T-cell (primary cell): ENCODE data around the gene ADGRB3. TPM values are rescaled to one million over a fixed set of nuclear protein-coding genes. Genes with fewer than 3 reads are reported as not detected.
A peak's percentile ranks its signal among the peaks of the same experiment; 100 is the strongest.

ENCODE experiments used
- ATAC-seq, 4 experiments: fragments of 200-7000 bp in 3 of 4; fragments of 150-1000 bp in 1 of 4; cut with Tn5 transposase; replicated peaks in 1 of 4; 1 replicate in 3 of 4; 2 replicates in 1 of 4; pipeline ENCODE4 v1.10.0; 2021; ENCODE audit warnings: moderate library complexity in 3 of 4, mild to moderate bottlenecking in 2 of 4, moderate number of reproducible peaks in 1 of 4
- CTCF ChIA-PET, 2 donors: fragments of 300-600 bp; sonication (Branson Sonifier 250); formaldehyde crosslinking; loops; one replicate each; lab custom pipeline; 2022; ENCODE audit warnings: antibody characterized with exemption in 2 of 2; lab: Charles Lee
- POLR2A ChIA-PET, 2 donors: fragments of 300-600 bp; sonication (Branson Sonifier 250); formaldehyde crosslinking; loops; one replicate each; lab custom pipeline; 2022; ENCODE audit warnings: antibody characterized with exemption in 2 of 2; lab: Charles Lee
- DNase-seq, 35 experiments: peaks; one replicate each; pipeline versions ENCODE4 v3.0.0 to v3.0.0-alpha.2; 2013 to 2023
- H3K27ac ChIP-seq: one replicate; pipeline ENCODE4 v1.5.1; 2013; ENCODE audit warnings: low read length
- H3K27me3 ChIP-seq, 2 experiments: replicated peaks in 1 of 2; 1 replicate in 1 of 2; 2 replicates in 1 of 2; pipeline versions ENCODE4 v1.6.1 to v1.7.0; 2013; ENCODE audit warnings: low read length in 1 of 2, mixed read lengths in 1 of 2; ENCODE audit not compliant: control insufficient read depth in 2 of 2, insufficient read depth in 2 of 2; ENCODE audit errors: extremely low read depth in 1 of 2
- H3K36me3 ChIP-seq, 2 donors: 1 replicate in 1 of 2; 2 replicates in 1 of 2; pipeline versions ENCODE4 v1.6.1 to v1.7.0; 2013; ENCODE audit warnings: low read length in 1 of 2; ENCODE audit not compliant: control insufficient read depth in 2 of 2, insufficient read depth in 1 of 2; ENCODE audit errors: extremely low read depth in 1 of 2
- H3K4me1 ChIP-seq, 2 experiments: 1 replicate in 1 of 2; 2 replicates in 1 of 2; pipeline versions ENCODE4 v1.6.1 to v1.7.0; 2013; ENCODE audit warnings: low read length in 2 of 2, mixed read lengths in 1 of 2; ENCODE audit not compliant: insufficient read depth in 2 of 2, control insufficient read depth in 1 of 2; ENCODE audit errors: extremely low read depth in 1 of 2
- H3K4me3 ChIP-seq, 2 donors: 1 replicate in 1 of 2; 2 replicates in 1 of 2; pipeline versions ENCODE4 v1.5.1 to v1.7.0; 2013; ENCODE audit warnings: mild to moderate bottlenecking in 2 of 2, low read length in 1 of 2, moderate library complexity in 1 of 2; ENCODE audit not compliant: control insufficient read depth in 1 of 2; ENCODE audit errors: extremely low read depth in 1 of 2
- H3K9me3 ChIP-seq: 2 replicates; pipeline ENCODE4 v1.7.0; 2013
- H3K27ac Mint-ChIP-seq, 2 donors: one replicate each; pipeline ENCODE4 v1.8.0; 2020 to 2021; ENCODE audit warnings: mild to moderate bottlenecking in 2 of 2, mixed read lengths in 2 of 2
- H3K27me3 Mint-ChIP-seq, 2 donors: one replicate each; pipeline ENCODE4 v1.8.0; 2021 to 2022; ENCODE audit warnings: mixed read lengths in 2 of 2
- H3K36me3 Mint-ChIP-seq: one replicate; pipeline ENCODE4 v1.8.0; 2021; ENCODE audit warnings: mixed read lengths
- H3K4me1 Mint-ChIP-seq, 3 donors: one replicate each; pipeline ENCODE4 v1.8.0; 2020 to 2022; ENCODE audit warnings: mixed read lengths in 3 of 3, mild to moderate bottlenecking in 1 of 3
- H3K4me3 Mint-ChIP-seq, 3 donors: one replicate each; pipeline ENCODE4 v1.8.0; 2020 to 2022; ENCODE audit warnings: mild to moderate bottlenecking in 3 of 3, mixed read lengths in 3 of 3, moderate library complexity in 3 of 3
- H3K9me3 Mint-ChIP-seq, 3 donors: one replicate each; pipeline ENCODE4 v1.8.0; 2020 to 2022; ENCODE audit warnings: mixed read lengths in 3 of 3
- WGBS: methylation state at CpG from one replicate; pipeline ENCODE4 v1.1.5; 2013; ENCODE audit warnings: missing lambda C conversion rate; ENCODE audit not compliant: insufficient coverage; 5-methylcytosine and 5-hydroxymethylcytosine counted together
- total RNA-seq, 35 experiments: library from RNA in 6 of 35; stranded (reverse) in 6 of 35; fragments of 120-200 nt in 1 of 35; gene quantifications; one replicate each; pipeline versions ENCODE4 v1.2.1 to v1.2.4 and lab custom pipeline; 2013 to 2026

The ADGRB3 gene
- total RNA-seq, 5 donors from 2014 or later (not counting 1 experiment from before 2014, with no cell fraction given), result not detected

DNA sequence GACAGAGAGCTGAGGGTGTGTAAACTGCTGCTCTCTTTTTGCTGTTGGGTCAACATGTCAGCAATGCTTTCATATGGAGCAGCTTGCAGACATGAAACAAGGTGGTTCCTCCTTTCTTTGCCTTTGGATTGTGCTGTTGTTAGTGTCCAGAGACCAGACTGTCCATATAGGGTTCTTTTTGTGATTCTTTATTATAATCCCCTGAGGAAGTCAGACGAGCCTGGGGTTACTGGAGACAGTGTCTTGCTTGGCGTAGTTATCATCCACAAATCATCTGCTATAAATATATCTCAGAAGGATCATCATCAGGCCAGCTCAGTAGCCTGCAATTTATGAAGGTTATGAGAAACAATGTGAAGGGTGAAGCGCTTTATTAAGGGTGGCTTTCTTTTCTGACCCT lies 2.3 kb upstream of the ADGRB3 start:
- Mint-ChIP-seq H3K36me3 (no peaks in the 10 kb centered on the region), H3K4me3 (no peak overlapping the region), H3K9me3 (peaks cover 2 to 11% (median 4%) of the 10 kb centered on the region in 3 donors), H3K27ac (no peak overlapping the region), H3K4me1 (peaks cover 22 to 33% (median 24%) of the 10 kb centered on the region in 3 donors), H3K27me3 (peaks cover 39 to 40% of the 10 kb centered on the region in 2 donors)
- POLR2A ChIA-PET, result no interaction called here
- no peak for ATAC-seq
- Histone ChIP-seq H3K27ac (no peak overlapping the region), H3K27me3 (peaks cover 7 to 17% of the 10 kb centered on the region in 2 experiments), H3K4me1 (peaks cover 5 to 14% of the 10 kb centered on the region in 2 experiments), H3K4me3 (no peak overlapping the region), H3K36me3 (no peaks in the 10 kb centered on the region), H3K9me3 (no peaks in the 10 kb centered on the region)
- no CpG with 5 or more reads among the region's 3 CpGs for WGBS
- CTCF ChIA-PET, result no interaction called here
- no peak for DNase-seq

DNA sequence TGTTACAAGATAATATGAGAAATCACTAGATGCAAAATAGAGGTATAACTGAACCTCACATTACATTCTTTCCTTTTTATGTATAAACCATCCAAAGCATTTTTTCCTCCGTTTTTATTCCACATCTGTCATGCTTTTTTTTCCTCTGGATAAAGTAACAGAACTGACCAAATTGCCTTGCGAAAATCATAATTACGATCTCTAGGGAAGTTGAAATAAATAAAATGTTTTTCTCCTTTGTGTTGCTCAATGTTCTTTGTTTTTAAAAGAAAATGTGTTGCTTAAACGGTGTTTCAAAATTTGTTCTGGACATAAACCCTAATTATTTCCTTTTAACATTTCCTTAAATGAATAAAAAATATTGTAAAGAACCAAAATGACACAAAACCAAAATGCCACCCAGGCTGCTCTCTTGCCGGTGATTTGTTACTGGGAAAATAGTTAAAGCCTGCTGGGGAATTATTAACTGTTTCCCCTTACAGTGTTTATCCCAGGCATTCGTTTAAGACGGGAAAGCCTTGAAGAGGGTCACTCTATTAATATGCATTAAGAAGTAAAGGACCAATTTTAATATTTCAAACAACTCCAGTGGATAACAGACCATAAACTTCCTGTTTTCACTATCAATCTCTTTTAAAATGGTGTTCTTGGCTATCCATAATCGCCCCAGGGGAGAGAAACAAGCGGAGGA lies 1.7 kb upstream of the ADGRB3 start:
- Mint-ChIP-seq H3K4me1 (peaks cover 22 to 33% (median 24%) of the 10 kb centered on the region in 3 donors), H3K9me3 (peaks cover 2 to 9% (median 3%) of the 10 kb centered on the region in 3 donors), H3K27ac (no peak overlapping the region), H3K36me3 (no peaks in the 10 kb centered on the region), H3K27me3 (peaks cover 42 to 43% of the 10 kb centered on the region in 2 donors), H3K4me3 (peak overlapping the region; percentile 73 to 82 (median 74))
- Histone ChIP-seq H3K36me3 (no peaks in the 10 kb centered on the region), H3K4me3 (no peak overlapping the region), H3K4me1 (peaks cover 5 to 14% of the 10 kb centered on the region in 2 experiments), H3K27ac (no peak overlapping the region), H3K27me3 (peaks cover 7 to 17% of the 10 kb centered on the region in 2 experiments), H3K9me3 (no peaks in the 10 kb centered on the region)
- no peak for DNase-seq
- WGBS, result no CpG with 5 or more reads among the region's 9 CpGs
- POLR2A ChIA-PET, result no interaction called here
- ATAC-seq, result no peak
- CTCF ChIA-PET, result no interaction called here

DNA sequence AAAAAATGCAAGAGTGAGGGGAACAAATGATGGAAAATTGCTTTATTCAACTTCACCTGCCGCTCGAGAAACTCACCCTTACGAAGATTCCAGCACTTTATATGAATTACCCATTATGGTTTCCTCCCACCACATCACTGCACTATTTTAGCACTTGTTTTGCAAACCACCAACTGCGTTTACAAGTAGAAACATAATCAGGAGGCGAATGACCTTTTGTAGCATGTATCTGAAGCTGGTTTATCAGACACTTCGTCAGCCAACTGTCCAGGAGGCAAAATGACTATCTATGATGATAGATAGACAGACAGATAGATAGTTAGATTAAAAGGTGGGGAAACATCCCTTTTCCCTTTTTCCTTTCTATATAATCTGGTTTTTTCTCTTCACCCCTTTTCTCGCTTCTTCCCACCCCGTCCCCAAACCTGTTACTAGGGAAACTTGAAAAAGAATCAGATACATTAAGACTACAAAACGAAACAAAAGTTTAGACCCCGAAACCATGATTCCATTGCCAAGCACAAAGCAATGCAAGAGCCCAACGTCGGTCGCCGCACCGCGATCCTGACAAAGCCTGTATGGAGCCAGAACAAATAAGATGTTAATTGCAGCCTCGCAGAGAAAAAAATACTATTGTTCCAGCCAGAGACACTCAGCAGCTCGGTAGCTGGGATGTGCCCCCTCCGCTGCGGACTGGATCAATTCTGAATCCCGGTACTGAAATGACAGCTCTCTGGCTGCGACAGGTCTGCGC lies 933 bp upstream of the ADGRB3 start:
- POLR2A ChIA-PET, result no interaction called here
- WGBS, result 8% methylated on average over 16 of the region's 23 CpGs
- Histone ChIP-seq H3K4me1 (peaks cover 5 to 14% of the 10 kb centered on the region in 2 experiments), H3K27ac (no peak overlapping the region), H3K4me3 (peak overlapping the region; percentile 32 to 49), H3K9me3 (no peaks in the 10 kb centered on the region), H3K27me3 (peaks cover 7 to 17% of the 10 kb centered on the region in 2 experiments), H3K36me3 (no peaks in the 10 kb centered on the region)
- Mint-ChIP-seq H3K4me1 (peaks cover 22 to 33% (median 24%) of the 10 kb centered on the region in 3 donors), H3K36me3 (no peaks in the 10 kb centered on the region), H3K9me3 (peaks cover 0 to 6% (median 0%) of the 10 kb centered on the region in 3 donors), H3K4me3 (peak overlapping the region; percentile 73 to 82 (median 74)), H3K27ac (no peak overlapping the region), H3K27me3 (peaks cover 48% of the 10 kb centered on the region in 2 donors)
- CTCF ChIA-PET, result no interaction called here
- DNase-seq, result no peak
- peak in 1 of 4 experiments; percentile 26 for ATAC-seq

DNA sequence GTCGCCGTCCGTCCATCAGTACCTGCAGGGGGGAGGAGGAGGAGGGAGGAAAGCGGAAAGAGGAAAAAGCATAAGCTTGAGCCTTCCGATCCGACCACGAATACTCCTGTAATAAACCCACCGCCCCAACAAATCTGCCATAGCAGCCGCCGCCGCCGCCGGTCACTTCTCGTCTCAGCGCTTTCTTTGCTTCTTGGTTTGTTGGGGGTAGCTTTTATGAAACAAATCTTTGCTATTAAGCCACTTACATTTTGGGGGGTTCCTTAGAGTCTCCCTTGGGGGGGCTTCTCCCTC lies 277 bp downstream of the ADGRB3 start:
- peaks cover 54 to 55% of the 10 kb centered on the region in 2 donors for H3K27me3 Mint-ChIP-seq
- DNase-seq (no peak), ATAC-seq (no peak)
- H3K9me3 ChIP-seq, result no peaks in the 10 kb centered on the region
- no peaks in the 10 kb centered on the region for H3K36me3 ChIP-seq
- peak overlapping the region; percentile 23 to 66 for H3K4me3 ChIP-seq
- H3K27me3 ChIP-seq, result peaks cover 7 to 17% of the 10 kb centered on the region in 2 experiments
- H3K27ac ChIP-seq, result no peak overlapping the region
- H3K9me3 Mint-ChIP-seq, result peaks cover 0 to 2% (median 0%) of the 10 kb centered on the region in 3 donors
- no peaks in the 10 kb centered on the region for H3K36me3 Mint-ChIP-seq
- H3K4me1 ChIP-seq, result peaks cover 5 to 14% of the 10 kb centered on the region in 2 experiments
- WGBS, result no CpG with 5 or more reads among the region's 15 CpGs
- ChIA-PET POLR2A (interaction anchor here in 1 of 2 donors (0.6 to 0.7 kb wide), 2 partner anchors 141 to 1180 kb away, joined by 3 to 8 read pairs; no protein-coding TSS in a partner anchor), CTCF (interaction anchor here (0.8 kb wide), 2 partner anchors 64 to 69 kb away, joined by 3 read pairs; no protein-coding TSS in a partner anchor)
- H3K4me3 Mint-ChIP-seq, result peak overlapping the region; percentile 75 to 82 (median 76)
- no peak overlapping the region for H3K27ac Mint-ChIP-seq
- H3K4me1 Mint-ChIP-seq, result peaks cover 22 to 33% (median 24%) of the 10 kb centered on the region in 3 donors

DNA sequence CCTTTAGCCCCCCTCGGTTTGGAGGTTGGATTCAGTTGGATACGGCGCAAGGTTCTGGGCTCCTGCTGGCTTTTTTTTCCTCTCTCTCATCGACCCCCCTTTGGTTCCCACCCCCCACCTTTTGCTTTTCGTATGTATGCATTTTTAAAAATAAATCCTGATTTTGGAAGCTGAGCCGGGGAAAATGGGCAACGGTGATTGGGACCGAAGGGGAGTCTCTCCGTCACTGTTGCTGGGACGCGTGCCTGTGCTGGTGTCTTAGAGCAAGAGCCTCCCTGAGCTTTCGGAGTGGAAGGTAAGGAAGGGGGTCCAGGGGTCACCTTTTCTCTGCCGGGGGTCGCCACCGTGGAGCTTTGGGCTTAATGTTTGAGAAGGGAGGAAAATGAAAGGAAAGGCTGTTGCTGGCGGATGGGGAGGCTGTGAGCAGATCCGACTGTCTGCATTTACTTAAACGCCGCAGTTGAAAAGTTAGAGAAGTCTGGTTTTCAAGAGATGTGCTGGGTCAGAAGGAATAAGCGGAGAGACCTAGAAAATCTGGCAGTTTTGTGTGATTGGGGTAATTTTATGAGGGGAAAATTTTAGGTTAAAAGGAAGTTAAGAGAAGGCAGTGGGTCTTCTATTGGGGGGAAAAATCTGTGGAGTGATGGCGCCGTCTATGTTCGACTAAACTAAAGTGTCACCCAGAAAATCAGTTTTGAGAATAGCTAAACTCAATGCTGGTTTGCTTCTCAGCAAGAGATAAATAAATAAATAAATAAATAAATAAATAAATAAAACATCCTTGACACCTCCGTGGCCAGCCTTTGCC lies 828 bp downstream of the ADGRB3 start:
- H3K36me3 ChIP-seq, result no peaks in the 10 kb centered on the region
- H3K4me1 ChIP-seq, result peaks cover 5 to 14% of the 10 kb centered on the region in 2 experiments
- peaks cover 7 to 17% of the 10 kb centered on the region in 2 experiments for H3K27me3 ChIP-seq
- 3% methylated on average over 12 of the region's 24 CpGs for WGBS
- ChIA-PET CTCF (interaction anchor here (0.6 to 0.9 kb wide), 4 partner anchors 65 to 1473 kb away, joined by 3 to 4 read pairs (median 3); no protein-coding TSS in a partner anchor), POLR2A (interaction anchor here in 1 of 2 donors (0.6 to 0.7 kb wide), 2 partner anchors 141 to 1180 kb away, joined by 3 to 8 read pairs; no protein-coding TSS in a partner anchor)
- Mint-ChIP-seq H3K36me3 (no peaks in the 10 kb centered on the region), H3K27ac (no peak overlapping the region), H3K4me3 (peak overlapping the region; percentile 75 to 82 (median 76)), H3K4me1 (peaks cover 22 to 33% (median 24%) of the 10 kb centered on the region in 3 donors), H3K27me3 (peaks cover 54 to 55% of the 10 kb centered on the region in 2 donors), H3K9me3 (no peaks in the 10 kb centered on the region)
- no peak overlapping the region for H3K27ac ChIP-seq
- no peaks in the 10 kb centered on the region for H3K9me3 ChIP-seq
- DNase-seq (no peak), ATAC-seq (no peak)
- H3K4me3 ChIP-seq, result peak overlapping the region; percentile 23 to 66
